C4-2B (cell line): ENCODE data around the gene GNB1L.

ENCODE experiments used
- CTCF ChIP-seq: fragments of 450-650 bp; conservative IDR thresholded peaks from 2 replicates; pipeline ENCODE4 v1.5.1; 2017; ENCODE audit warnings: mild to moderate bottlenecking
- ZFX ChIP-seq: fragments of 450-650 bp; IDR thresholded peaks from 2 replicates; pipeline ENCODE4 v1.6.1; 2017

GRCh38 chr22:19800761-19801244 lies 53.9 kb downstream of the GNB1L start:
- TF ChIP-seq CTCF = no peak
- no peak for TF ChIP-seq ZFX
